Endothelial cell (in vitro differentiated cells): ENCODE results near the gene ISOC1. TPM values are rescaled to one million over a fixed set of nuclear protein-coding genes. Genes with fewer than 3 reads are reported as not detected.

ENCODE experiments used
- DNase-seq: peaks from one replicate; pipeline ENCODE4 v3.0.0; 2021; ENCODE audit warnings: low spot score
- H3K27ac Mint-ChIP-seq: one replicate; pipeline ENCODE4 v1.8.0; 2021; ENCODE audit warnings: mixed read lengths, inconsistent platforms; ENCODE audit not compliant: unreplicated experiment
- H3K27me3 Mint-ChIP-seq: one replicate; pipeline ENCODE4 v1.8.0; 2021; ENCODE audit warnings: mild to moderate bottlenecking, moderate library complexity, mixed read lengths, inconsistent platforms; ENCODE audit not compliant: unreplicated experiment
- H3K36me3 Mint-ChIP-seq: one replicate; pipeline ENCODE4 v1.8.0; 2021; ENCODE audit warnings: mild to moderate bottlenecking, low read depth, mixed read lengths, inconsistent platforms; ENCODE audit not compliant: unreplicated experiment
- H3K4me1 Mint-ChIP-seq: one replicate; pipeline ENCODE4 v1.8.0; 2021; ENCODE audit warnings: mild to moderate bottlenecking, mixed read lengths, inconsistent platforms; ENCODE audit not compliant: unreplicated experiment
- H3K4me3 Mint-ChIP-seq: one replicate; pipeline ENCODE4 v1.8.0; 2021; ENCODE audit warnings: mild to moderate bottlenecking, mixed read lengths, inconsistent platforms; ENCODE audit not compliant: unreplicated experiment
- H3K9me3 Mint-ChIP-seq: one replicate; pipeline ENCODE4 v1.8.0; 2021; ENCODE audit warnings: mixed read lengths, inconsistent platforms; ENCODE audit not compliant: unreplicated experiment
- total RNA-seq: library from RNA; stranded (reverse); fragmentation: NEBNext Ultra II Directional; extraction: Animal tissue kit (Norgen Biotek cat#: 25700); gene quantifications from one replicate; pipeline ENCODE4 v1.2.1, GENCODE V29; 2021; ENCODE audit not compliant: unreplicated experiment
- TF ChIP-seq, protein P1 (sequence below): fragments of 200-600 bp; sonication (generic); IDR thresholded peaks from one replicate; pipeline ENCODE4 v1.5.0; 2021; ENCODE audit warnings: antibody characterized with exemption; ENCODE audit not compliant: unreplicated experiment

ISOC1 gene
- total RNA-seq, 1 donor from 2014 or later: 32.4 TPM

DNA sequence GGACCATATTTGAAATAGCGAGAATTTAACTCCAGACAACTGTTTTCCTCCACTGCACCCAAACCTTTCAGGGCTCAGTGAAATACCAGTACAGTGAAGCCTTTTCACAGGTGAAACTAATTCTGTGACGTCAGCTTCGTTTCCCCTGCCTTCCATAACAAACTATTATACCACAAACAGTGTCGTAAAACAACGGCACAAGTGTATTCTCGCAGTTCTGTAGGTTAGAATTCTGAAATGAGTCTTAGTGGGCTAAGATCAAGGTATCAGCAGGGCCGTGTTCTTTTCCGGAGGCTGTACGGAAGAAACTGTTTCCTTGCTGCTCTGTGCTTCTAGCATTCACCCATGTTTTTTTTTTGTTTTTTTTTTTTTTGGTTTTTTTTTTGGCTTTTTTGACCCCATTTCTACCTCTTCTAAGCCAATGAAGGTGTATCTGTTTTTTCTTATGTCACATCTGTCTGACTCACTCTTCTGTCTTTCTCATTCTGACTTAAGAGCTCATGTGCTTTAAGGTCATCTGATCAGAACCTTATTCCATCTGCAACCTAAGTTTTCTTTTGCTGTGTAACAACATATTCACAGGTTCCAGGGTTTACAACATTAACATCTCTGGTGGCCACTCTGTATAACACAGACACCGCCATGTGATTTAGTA is 20.1 kb downstream of the ISOC1 start:
- H3K4me1 Mint-ChIP-seq: peaks cover 18% of the 10 kb centered on the region
- DNase-seq: no peak
- H3K9me3 Mint-ChIP-seq: no peaks in the 10 kb centered on the region
- no peak overlapping the region for H3K4me3 Mint-ChIP-seq
- H3K27ac Mint-ChIP-seq: no peak overlapping the region
- H3K27me3 Mint-ChIP-seq: no peaks in the 10 kb centered on the region
- no peaks in the 10 kb centered on the region for H3K36me3 Mint-ChIP-seq
- TF ChIP-seq, protein P1, sequence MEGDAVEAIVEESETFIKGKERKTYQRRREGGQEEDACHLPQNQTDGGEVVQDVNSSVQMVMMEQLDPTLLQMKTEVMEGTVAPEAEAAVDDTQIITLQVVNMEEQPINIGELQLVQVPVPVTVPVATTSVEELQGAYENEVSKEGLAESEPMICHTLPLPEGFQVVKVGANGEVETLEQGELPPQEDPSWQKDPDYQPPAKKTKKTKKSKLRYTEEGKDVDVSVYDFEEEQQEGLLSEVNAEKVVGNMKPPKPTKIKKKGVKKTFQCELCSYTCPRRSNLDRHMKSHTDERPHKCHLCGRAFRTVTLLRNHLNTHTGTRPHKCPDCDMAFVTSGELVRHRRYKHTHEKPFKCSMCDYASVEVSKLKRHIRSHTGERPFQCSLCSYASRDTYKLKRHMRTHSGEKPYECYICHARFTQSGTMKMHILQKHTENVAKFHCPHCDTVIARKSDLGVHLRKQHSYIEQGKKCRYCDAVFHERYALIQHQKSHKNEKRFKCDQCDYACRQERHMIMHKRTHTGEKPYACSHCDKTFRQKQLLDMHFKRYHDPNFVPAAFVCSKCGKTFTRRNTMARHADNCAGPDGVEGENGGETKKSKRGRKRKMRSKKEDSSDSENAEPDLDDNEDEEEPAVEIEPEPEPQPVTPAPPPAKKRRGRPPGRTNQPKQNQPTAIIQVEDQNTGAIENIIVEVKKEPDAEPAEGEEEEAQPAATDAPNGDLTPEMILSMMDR: no peak

DNA sequence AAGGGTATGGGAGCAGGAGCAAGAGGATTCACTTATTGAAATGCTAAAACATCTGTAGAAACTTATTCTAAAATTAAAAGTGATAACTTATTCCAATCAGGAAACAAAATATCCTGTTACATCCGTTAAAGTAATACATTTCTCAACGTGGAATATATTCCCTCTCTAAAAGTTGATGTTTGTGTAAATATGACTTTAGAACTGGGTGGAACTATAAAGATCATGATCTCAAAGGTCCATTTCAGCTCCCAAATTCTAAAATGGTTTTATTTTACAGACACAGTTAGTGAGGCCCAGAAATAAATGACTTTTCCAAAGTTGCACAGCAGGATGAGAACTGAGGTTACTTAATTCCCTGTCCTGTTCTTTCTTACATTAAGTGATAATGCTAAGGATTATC is 21.1 kb downstream of the ISOC1 start:
- no peak overlapping the region for H3K27ac Mint-ChIP-seq
- peaks cover 14% of the 10 kb centered on the region for H3K4me1 Mint-ChIP-seq
- H3K4me3 Mint-ChIP-seq: no peak overlapping the region
- no peak for DNase-seq
- H3K36me3 Mint-ChIP-seq: no peaks in the 10 kb centered on the region
- TF ChIP-seq, protein P1: no peak
- no peaks in the 10 kb centered on the region for H3K27me3 Mint-ChIP-seq
- no peaks in the 10 kb centered on the region for H3K9me3 Mint-ChIP-seq

DNA sequence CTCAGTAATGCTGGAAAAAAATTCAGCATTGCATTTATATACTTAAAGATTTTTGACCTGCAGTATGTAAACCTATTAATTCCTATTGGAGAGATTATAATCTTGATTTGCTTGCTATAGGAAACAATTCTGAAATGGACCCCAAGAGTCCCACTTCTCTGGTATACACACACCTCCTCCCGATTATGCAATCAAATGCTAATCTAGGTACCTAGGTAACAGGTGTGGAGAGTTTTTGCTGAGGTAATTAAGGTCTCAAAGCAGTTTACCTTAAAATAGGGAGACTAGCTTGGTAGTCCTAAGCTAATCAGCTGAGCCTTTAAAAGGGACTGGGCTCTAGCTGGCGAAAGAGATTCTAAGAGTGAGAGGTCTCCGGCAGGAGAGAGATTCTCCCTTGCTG is 22.2 kb downstream of the ISOC1 start:
- no peak overlapping the region for H3K27ac Mint-ChIP-seq
- H3K9me3 Mint-ChIP-seq: no peaks in the 10 kb centered on the region
- H3K27me3 Mint-ChIP-seq: no peaks in the 10 kb centered on the region
- H3K4me1 Mint-ChIP-seq: peaks cover 3% of the 10 kb centered on the region
- no peaks in the 10 kb centered on the region for H3K36me3 Mint-ChIP-seq
- TF ChIP-seq, protein P1: no peak
- DNase-seq: no peak
- no peak overlapping the region for H3K4me3 Mint-ChIP-seq

DNA sequence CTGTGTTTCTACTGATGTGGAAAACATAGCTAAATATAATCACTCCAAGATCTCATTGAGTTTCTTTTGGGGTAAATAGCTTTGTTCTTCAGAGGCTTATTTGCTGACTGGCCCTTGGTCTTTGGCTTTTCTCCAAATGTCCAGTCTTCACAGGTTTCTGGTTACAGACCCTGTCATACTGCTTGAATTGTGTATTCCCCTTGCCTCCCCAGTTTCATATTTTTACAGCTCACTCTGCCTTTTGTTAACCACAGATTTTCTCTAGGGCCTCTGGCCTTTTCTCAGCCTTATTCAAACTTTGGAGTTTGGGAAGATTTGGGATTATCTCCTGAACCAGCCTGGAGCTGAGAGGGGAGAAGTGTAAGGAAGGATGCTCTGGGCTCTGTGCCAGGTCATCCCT is 23.9 kb downstream of the ISOC1 start:
- DNase-seq: no peak
- H3K9me3 Mint-ChIP-seq: no peaks in the 10 kb centered on the region
- TF ChIP-seq, protein P1: no peak
- H3K27me3 Mint-ChIP-seq: no peaks in the 10 kb centered on the region
- no peaks in the 10 kb centered on the region for H3K36me3 Mint-ChIP-seq
- no peak overlapping the region for H3K27ac Mint-ChIP-seq
- H3K4me1 Mint-ChIP-seq: peaks cover 2% of the 10 kb centered on the region
- no peak overlapping the region for H3K4me3 Mint-ChIP-seq

DNA sequence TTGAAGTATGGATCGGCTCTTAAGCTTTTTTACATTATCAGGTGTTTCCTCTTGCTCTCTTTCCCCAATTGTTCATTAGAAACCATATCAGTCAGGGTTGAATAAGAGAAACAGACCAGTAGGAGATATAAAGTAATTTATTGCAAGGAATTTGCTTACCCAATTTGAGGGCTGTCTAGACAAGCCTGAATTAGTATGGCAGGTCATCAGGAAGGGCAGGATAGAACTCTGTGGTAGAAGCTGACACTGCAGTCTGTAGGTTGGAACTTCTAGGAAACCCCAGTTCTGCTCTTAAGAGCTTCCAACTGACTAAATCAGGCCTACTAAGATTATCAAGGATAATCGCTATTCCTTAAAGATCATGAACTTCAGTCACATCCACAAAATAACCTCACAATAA is 24.3 kb downstream of the ISOC1 start:
- Mint-ChIP-seq H3K27ac (no peak overlapping the region), H3K36me3 (no peaks in the 10 kb centered on the region), H3K27me3 (no peaks in the 10 kb centered on the region), H3K9me3 (no peaks in the 10 kb centered on the region), H3K4me1 (peaks cover 2% of the 10 kb centered on the region), H3K4me3 (no peak overlapping the region)
- TF ChIP-seq, protein P1: no peak
- DNase-seq: no peak
